IMR-90 (cell line): ENCODE measurements around the gene RNASE12. TPM values are rescaled to one million over a fixed set of nuclear protein-coding genes. Genes with fewer than 3 reads are reported as not detected.

ENCODE experiments used
- ATAC-seq: fragments of 200-7000 bp; cut with Tn5 transposase; 2 replicates; pipeline ENCODE4 v1.9.1; 2020; ENCODE audit warnings: low read depth, mild to moderate bottlenecking, moderate library complexity
- BruUV-seq: library from RNA; stranded (reverse); fragments of 400-500 nt; replicated peaks from 2 replicates; lab custom pipeline; 2021; lab: Mats Ljungman, UMichigan
- CTCF ChIA-PET: fragments of 300-600 bp; formaldehyde crosslinking; extraction: SDS; loops from one replicate; lab custom pipeline; 2021; ENCODE audit warnings: antibody characterized with exemption; lab: Yijun Ruan, JAX
- POLR2A ChIA-PET: fragments of 300-600 bp; sonication (Branson Sonifier 250); formaldehyde crosslinking; loops from one replicate; lab custom pipeline; 2022; ENCODE audit warnings: antibody characterized with exemption; ENCODE audit not compliant: unreplicated experiment; lab: Charles Lee
- DNase-seq: peaks from one replicate; pipeline ENCODE4 v3.0.0; 2013
- H2AFZ ChIP-seq: replicated peaks from 2 replicates; pipeline ENCODE3; 2013; ENCODE audit warnings: low read length, mild to moderate bottlenecking; ENCODE audit not compliant: poor library complexity
- H2AK5ac ChIP-seq: 2 replicates; pipeline ENCODE4 v1.6.1; 2013; ENCODE audit warnings: low read depth, low read length, inconsistent platforms
- H2AK9ac ChIP-seq: replicated peaks from 2 replicates; pipeline ENCODE3; 2013; ENCODE audit warnings: mild to moderate bottlenecking, low read depth, low read length, moderate library complexity; ENCODE audit not compliant: poor library complexity
- H2BK120ac ChIP-seq: 2 replicates; pipeline ENCODE4 v1.6.1; 2013; ENCODE audit warnings: low read depth, low read length, inconsistent platforms
- H2BK15ac ChIP-seq: 3 replicates; pipeline ENCODE4 v1.6.1; 2013; ENCODE audit warnings: low read depth, low read length, inconsistent platforms
- H2BK20ac ChIP-seq: 2 replicates; pipeline ENCODE4 v1.6.1; 2013; ENCODE audit warnings: low read depth, mild to moderate bottlenecking, inconsistent platforms, low read length, moderate library complexity
- H2BK5ac ChIP-seq: 2 replicates; pipeline ENCODE4 v1.6.1; 2013; ENCODE audit warnings: mild to moderate bottlenecking, low read depth, low read length, inconsistent platforms; ENCODE audit not compliant: poor library complexity, severe bottlenecking
- H3K14ac ChIP-seq: replicated peaks from 2 replicates; pipeline ENCODE4 v1.6.1; 2013; ENCODE audit warnings: low read depth, low read length, inconsistent platforms
- H3K18ac ChIP-seq: 2 replicates; pipeline ENCODE4 v1.6.1; 2013; ENCODE audit warnings: low read depth, low read length, control low read depth
- H3K23ac ChIP-seq: 2 replicates; pipeline ENCODE4 v1.6.1; 2013; ENCODE audit warnings: low read depth, low read length, inconsistent platforms
- H3K27ac ChIP-seq: 2 replicates; pipeline ENCODE4 v1.5.1; 2013; ENCODE audit warnings: mild to moderate bottlenecking, control low read depth, low read length; ENCODE audit not compliant: insufficient read depth
- H3K27me3 ChIP-seq: 2 replicates; pipeline ENCODE4 v1.6.1; 2013; ENCODE audit warnings: low read length; ENCODE audit not compliant: control insufficient read depth, insufficient read depth
- H3K36me3 ChIP-seq: 2 replicates; pipeline ENCODE4 v1.6.1; 2013; ENCODE audit warnings: low read length, mixed read lengths; ENCODE audit not compliant: control insufficient read depth, insufficient read depth
- H3K4ac ChIP-seq: 2 replicates; pipeline ENCODE4 v1.6.1; 2013; ENCODE audit warnings: low read depth, low read length, inconsistent platforms
- H3K4me1 ChIP-seq: 2 replicates; pipeline ENCODE4 v1.6.1; 2013; ENCODE audit warnings: low read length, mixed read lengths; ENCODE audit not compliant: control insufficient read depth, insufficient read depth
- H3K4me2 ChIP-seq: 2 replicates; pipeline ENCODE4 v1.6.1; 2013; ENCODE audit warnings: low read depth, mild to moderate bottlenecking, control low read depth, low read length, moderate library complexity
- H3K4me3 ChIP-seq: 2 replicates; pipeline ENCODE4 v1.5.1; 2013; ENCODE audit warnings: low read depth, mild to moderate bottlenecking, control low read depth, low read length, moderate library complexity; ENCODE audit not compliant: insufficient read depth
- H3K56ac ChIP-seq: 2 replicates; pipeline ENCODE4 v1.6.1; 2013; ENCODE audit warnings: low read length, inconsistent platforms; ENCODE audit not compliant: insufficient read depth; ENCODE audit errors: extremely low read depth
- H3K79me1 ChIP-seq, 2 experiments: 2 replicates each; pipeline ENCODE4 v1.6.1; 2013; ENCODE audit warnings: low read length in 2 of 2, inconsistent platforms in 1 of 2, low read depth in 1 of 2
- H3K9ac ChIP-seq: 2 replicates; pipeline ENCODE4 v1.6.1; 2013; ENCODE audit warnings: low read depth, low read length, control low read depth
- H3K9me1 ChIP-seq: 2 replicates; pipeline ENCODE4 v1.6.1; 2013; ENCODE audit warnings: low read length, inconsistent platforms; ENCODE audit not compliant: insufficient read depth
- H3K9me3 ChIP-seq: 2 replicates; pipeline ENCODE4 v1.6.1; 2013; ENCODE audit warnings: low read length; ENCODE audit not compliant: control insufficient read depth, insufficient read depth
- H4K20me1 ChIP-seq: 2 replicates; pipeline ENCODE4 v1.6.1; 2013; ENCODE audit warnings: low read length, inconsistent platforms; ENCODE audit not compliant: insufficient read depth
- H4K5ac ChIP-seq: 2 replicates; pipeline ENCODE4 v1.6.1; 2013; ENCODE audit warnings: mild to moderate bottlenecking, low read depth, low read length, control low read depth
- H4K8ac ChIP-seq, 2 experiments: 2 replicates each; pipeline ENCODE4 v1.6.1; 2013; ENCODE audit warnings: low read depth in 2 of 2, low read length in 2 of 2, control low read depth in 1 of 2, inconsistent platforms in 1 of 2
- H4K91ac ChIP-seq: 2 replicates; pipeline ENCODE4 v1.6.1; 2013; ENCODE audit warnings: low read depth, low read length, inconsistent platforms; ENCODE audit not compliant: insufficient read depth
- BHLHE40 ChIP-seq: fragments of 150-350 bp; IDR thresholded peaks from 2 replicates; pipeline ENCODE4 v1.6.1; 2016; ENCODE audit warnings: mild to moderate bottlenecking, low read depth, low read length
- CEBPB ChIP-seq: IDR thresholded peaks from 2 replicates; pipeline ENCODE4 v1.6.1; 2012; ENCODE audit warnings: low read depth, low read length, improper control_type of control experiment
- CHD1 ChIP-seq: IDR thresholded peaks from 2 replicates; pipeline ENCODE4 v1.6.1; 2012; ENCODE audit warnings: low read depth, low read length, improper control_type of control experiment
- FOS ChIP-seq: fragments of 150-350 bp; IDR thresholded peaks from 2 replicates; pipeline ENCODE4 v1.6.1; 2016; ENCODE audit warnings: low read depth, low read length
- MAFK ChIP-seq: IDR thresholded peaks from 2 replicates; pipeline ENCODE4 v1.6.1; 2012; ENCODE audit warnings: low read depth, low read length, improper control_type of control experiment
- MXI1 ChIP-seq: IDR thresholded peaks from 2 replicates; pipeline ENCODE4 v1.6.1; 2012; ENCODE audit warnings: low read depth, mild to moderate bottlenecking, low read length, moderate library complexity, borderline replicate concordance
- NFE2L2 ChIP-seq: fragments of 150-350 bp; IDR thresholded peaks from 2 replicates; pipeline ENCODE4 v1.6.1; 2016; ENCODE audit warnings: low read depth, mild to moderate bottlenecking, low read length
- POLR2A ChIP-seq: IDR thresholded peaks from 2 replicates; pipeline ENCODE4 v1.6.1; 2012; ENCODE audit warnings: mild to moderate bottlenecking, low read depth, low read length
- RCOR1 ChIP-seq: IDR thresholded peaks from 2 replicates; pipeline ENCODE4 v1.6.1; 2012; ENCODE audit warnings: mild to moderate bottlenecking, low read length, improper control_type of control experiment; ENCODE audit not compliant: insufficient replicate concordance
- SMC3 ChIP-seq: fragments of 150-350 bp; IDR thresholded peaks from 2 replicates; pipeline ENCODE4 v1.6.1; 2016; ENCODE audit warnings: low read depth, mild to moderate bottlenecking, antibody characterized with exemption, low read length, moderate library complexity
- WGBS, 2 experiments: methylation state at CpG; one replicate each; pipeline versions ENCODE4 v1.1.5 to v1.1.7; 2013; ENCODE audit warnings: missing lambda C conversion rate in 2 of 2; ENCODE audit not compliant: insufficient read length in 1 of 2; ENCODE audit errors: extremely low coverage in 2 of 2; 5-methylcytosine and 5-hydroxymethylcytosine counted together
- dilution Hi-C: fragments of 300-500 bp; cut with HindIII; formaldehyde crosslinking; loops from one replicate; pipeline ENCODE4 v1.14.3; 2018; ENCODE audit warnings: low sequenced_read_pairs; ENCODE audit not compliant: unreplicated experiment
- in situ Hi-C: fragments of 300-500 bp; cut with MboI; formaldehyde crosslinking; loops from 3 replicates; pipeline ENCODE4 v1.14.3; 2019; ENCODE audit warnings: low sequenced_read_pairs, inconsistent platforms, mixed read lengths
- intact Hi-C: fragments of 100-400 bp; cut with micrococcal nuclease; formaldehyde crosslinking; loops from 2 replicates; pipeline ENCODE4 v1.10.0; 2022
- polyA plus RNA-seq, 3 experiments: library from polyadenylated mRNA; depleted of rRNA; stranded (reverse); fragments of >200 nt; gene quantifications; 2 replicates each; pipeline ENCODE4 v1.2.3, GENCODE V29; 2012; ENCODE audit warnings: low replicate concordance in 1 of 3
- total RNA-seq: library from RNA; depleted of rRNA; stranded (reverse); fragments of >200 nt; gene quantifications from 2 replicates; pipeline ENCODE4 v1.2.3, GENCODE V29; 2012
- TF ChIP-seq, protein P1 (sequence below): fragments of 150-350 bp; IDR thresholded peaks from 2 replicates; pipeline ENCODE4 v1.6.1; 2017; ENCODE audit warnings: mild to moderate bottlenecking, antibody characterized with exemption, low read length, low read depth

Gene RNASE12
- total and polyA plus RNA-seq, 2 of the 4 experiments (the other 2 are of a cell fraction): not detected

DNA sequence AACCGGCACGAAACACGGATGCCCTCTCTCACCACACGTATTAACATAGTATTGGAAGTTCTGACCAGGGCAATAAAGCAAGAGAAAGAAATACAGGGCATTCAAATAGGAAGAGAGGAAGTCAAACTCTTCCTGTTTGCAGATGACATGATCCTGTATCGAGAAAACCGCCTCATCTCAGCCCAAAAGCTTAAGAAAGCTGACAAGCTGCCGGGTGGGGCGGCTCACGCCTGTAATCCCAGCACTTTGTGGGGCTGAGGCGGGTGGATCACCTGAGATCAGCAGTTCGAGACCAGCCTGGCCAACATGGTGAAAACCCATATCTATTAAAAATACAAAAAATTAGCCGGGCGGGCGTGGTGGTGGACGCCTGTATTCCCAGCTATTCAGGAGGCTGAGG lies 32.6 kb upstream of the RNASE12 start:
- Histone ChIP-seq H2BK5ac (no peak overlapping the region), H4K20me1 (peaks cover 4% of the 10 kb centered on the region; the same call in 1 of the 2 replicates), H4K91ac (no peak overlapping the region), H2BK15ac (no peak overlapping the region), H3K79me1 (no peaks in the 10 kb centered on the region), H2AFZ (no peak overlapping the region), H4K5ac (no peak overlapping the region), H3K9me3 (no peaks in the 10 kb centered on the region), H3K14ac (no peak overlapping the region), H3K27me3 (peaks cover 14% of the 10 kb centered on the region), H3K18ac (no peak overlapping the region), H3K56ac (no peak overlapping the region), H3K23ac (no peak overlapping the region), H3K9me1 (no peaks in the 10 kb centered on the region), H4K8ac (no peak overlapping the region), H3K4me1 (peaks cover 4% of the 10 kb centered on the region; the same call in 1 of the 2 replicates), H3K4me2 (no peak overlapping the region), H2AK9ac (no peak overlapping the region), H3K9ac (no peak overlapping the region), H3K4me3 (no peak overlapping the region), H2BK20ac (no peak overlapping the region), H3K4ac (no peak overlapping the region), H2AK5ac (no peak overlapping the region), H3K27ac (no peak overlapping the region), H2BK120ac (no peak overlapping the region), H3K36me3 (no peaks in the 10 kb centered on the region)
- no TSS peak for BruUV-seq
- dilution Hi-C loops (no loop called here), in situ Hi-C loops (no loop called here), intact Hi-C loops (no loop called here)
- 39% methylated on average over 6 of the region's 15 CpGs; no CpG with 5 or more reads in 1 of the 2 experiments for WGBS, 2 experiments
- DNase-seq: no peak
- CTCF ChIA-PET: no interaction called here
- no peak for TF ChIP-seq RCOR1
- no peak for TF ChIP-seq FOS
- TF ChIP-seq NFE2L2: no peak
- no peak for TF ChIP-seq MAFK
- no peak for TF ChIP-seq POLR2A
- TF ChIP-seq BHLHE40: no peak
- no peak for TF ChIP-seq MXI1
- TF ChIP-seq, protein P1, sequence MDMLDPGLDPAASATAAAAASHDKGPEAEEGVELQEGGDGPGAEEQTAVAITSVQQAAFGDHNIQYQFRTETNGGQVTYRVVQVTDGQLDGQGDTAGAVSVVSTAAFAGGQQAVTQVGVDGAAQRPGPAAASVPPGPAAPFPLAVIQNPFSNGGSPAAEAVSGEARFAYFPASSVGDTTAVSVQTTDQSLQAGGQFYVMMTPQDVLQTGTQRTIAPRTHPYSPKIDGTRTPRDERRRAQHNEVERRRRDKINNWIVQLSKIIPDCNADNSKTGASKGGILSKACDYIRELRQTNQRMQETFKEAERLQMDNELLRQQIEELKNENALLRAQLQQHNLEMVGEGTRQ: no peak
- TF ChIP-seq SMC3: no peak
- no peak for TF ChIP-seq CEBPB
- no peak for TF ChIP-seq CHD1
- POLR2A ChIA-PET: no interaction called here
- ATAC-seq: no peak
